HepG2 (cell line): ENCODE data around the gene IP6K3. TPM values are rescaled to one million over a fixed set of nuclear protein-coding genes. Genes with fewer than 3 reads are reported as not detected.

Experiments used
- AKAP8 ChIP-seq: sonication (generic); formaldehyde crosslinking; IDR thresholded peaks from 2 replicates; pipeline ENCODE4 v1.5.1; 2020; ENCODE audit warnings: mild to moderate bottlenecking, missing genetic modification reagents
- BORCS8-MEF2B ChIP-seq: sonication (generic); formaldehyde crosslinking; IDR thresholded peaks from 2 replicates; pipeline ENCODE4 v1.8.0; 2022; ENCODE audit warnings: mild to moderate bottlenecking, missing genetic modification reagents
- HIVEP1 ChIP-seq: sonication (generic); formaldehyde crosslinking; IDR thresholded peaks from 2 replicates; pipeline ENCODE4 v1.4.0; 2020; ENCODE audit warnings: mild to moderate bottlenecking, missing genetic modification reagents
- KAT8 ChIP-seq: IDR thresholded peaks from 2 replicates; pipeline ENCODE4 v1.6.1; 2016; ENCODE audit warnings: missing genetic modification reagents, missing compliant biosample characterization
- KLF15 ChIP-seq: sonication (generic); formaldehyde crosslinking; IDR thresholded peaks from 2 replicates; pipeline ENCODE4 v1.8.1; 2023; ENCODE audit warnings: borderline replicate concordance, mild to moderate bottlenecking, inconsistent platforms, missing genetic modification reagents, mixed read lengths
- MAFK ChIP-seq, 2 experiments: IDR thresholded peaks in 1 of 2; conservative IDR thresholded peaks in 1 of 2; 2 replicates each; pipeline ENCODE4 v1.6.1; 2011; ENCODE audit warnings: improper control_type of control experiment in 2 of 2, low read length in 2 of 2
- MTA1 ChIP-seq: sonication (generic); formaldehyde crosslinking; IDR thresholded peaks from 2 replicates; pipeline ENCODE4 v1.4.0; 2020; ENCODE audit warnings: missing genetic modification reagents, mild to moderate bottlenecking, borderline replicate concordance
- NR2C2 ChIP-seq: sonication (generic); formaldehyde crosslinking; IDR thresholded peaks from 2 replicates; pipeline ENCODE4 v1.4.0; 2020; ENCODE audit warnings: missing genetic modification reagents, mild to moderate bottlenecking, moderate library complexity, borderline replicate concordance
- RFX3 ChIP-seq: IDR thresholded peaks from 2 replicates; pipeline ENCODE4 v1.6.1; 2016; ENCODE audit warnings: missing biosample characterization, missing genetic modification reagents
- SP4 ChIP-seq: sonication (generic); formaldehyde crosslinking; IDR thresholded peaks from 2 replicates; pipeline ENCODE4 v1.8.1; 2023; ENCODE audit warnings: mild to moderate bottlenecking, missing genetic modification reagents
- TOPORS ChIP-seq: sonication (generic); formaldehyde crosslinking; IDR thresholded peaks from 2 replicates; pipeline ENCODE4 v1.8.0; 2023; ENCODE audit warnings: mild to moderate bottlenecking, missing genetic modification reagents
- ZEB1 ChIP-seq: IDR thresholded peaks from 2 replicates; pipeline ENCODE4 v1.6.1; 2012; ENCODE audit warnings: mild to moderate bottlenecking, low read depth, inconsistent platforms; ENCODE audit not compliant: insufficient replicate concordance
- ZNF180 ChIP-seq: sonication (generic); formaldehyde crosslinking; IDR thresholded peaks from 2 replicates; pipeline ENCODE4 v1.4.0; 2020; ENCODE audit warnings: low read depth, missing genetic modification reagents, borderline replicate concordance
- ZNF3 ChIP-seq: IDR thresholded peaks from 2 replicates; pipeline ENCODE4 v1.7.0; 2017; ENCODE audit warnings: inconsistent platforms
- ZNF34 ChIP-seq: sonication (generic); formaldehyde crosslinking; IDR thresholded peaks from 2 replicates; pipeline ENCODE4 v1.4.0; 2020; ENCODE audit warnings: mild to moderate bottlenecking, missing genetic modification reagents, borderline replicate concordance
- ZNF496 ChIP-seq: sonication (generic); formaldehyde crosslinking; IDR thresholded peaks from 2 replicates; pipeline ENCODE4 v1.8.1; 2023; ENCODE audit warnings: mild to moderate bottlenecking, moderate library complexity, missing genetic modification reagents; ENCODE audit not compliant: insufficient replicate concordance
- ZNF550 ChIP-seq: sonication (generic); formaldehyde crosslinking; IDR thresholded peaks from 2 replicates; pipeline ENCODE4 v1.4.0; 2020; ENCODE audit warnings: mild to moderate bottlenecking, missing genetic modification reagents, borderline replicate concordance
- ZNF749 ChIP-seq: sonication (generic); formaldehyde crosslinking; IDR thresholded peaks from 2 replicates; pipeline ENCODE4 v1.8.0; 2022; ENCODE audit warnings: mild to moderate bottlenecking, missing genetic modification reagents, moderate library complexity, borderline replicate concordance
- ZSCAN30 ChIP-seq: sonication (generic); formaldehyde crosslinking; IDR thresholded peaks from 2 replicates; pipeline ENCODE4 v1.5.0; 2020; ENCODE audit warnings: mild to moderate bottlenecking, missing genetic modification reagents
- polyA plus RNA-seq, 8 experiments: library from polyadenylated mRNA; depleted of rRNA in 3 of 8; stranded (reverse) in 7 of 8; unstranded in 1 of 8; fragments of >200 nt; fragmentation: Illumina TruSeq in 4 of 8; extraction: Trizol in 4 of 8; gene quantifications; 2 replicates each; pipeline versions ENCODE4 v1.2.1 to v1.2.3, GENCODE V29; 2011 to 2016; ENCODE audit warnings: low read depth in 4 of 8, missing spikeins in 1 of 8, mixed read lengths in 1 of 8; ENCODE audit not compliant: insufficient read depth in 1 of 8
- total RNA-seq, 5 experiments: library from RNA; depleted of rRNA; stranded (reverse); fragments of >200 nt; fragmentation: Illumina TruSeq; extraction: Trizol; gene quantifications; 2 replicates each; pipeline ENCODE4 v1.2.3, GENCODE V29; 2016; ENCODE audit warnings: low read depth in 1 of 5
- TF ChIP-seq, protein P1 (sequence below): sonication (generic); formaldehyde crosslinking; IDR thresholded peaks from 2 replicates; pipeline ENCODE4 v1.4.0; 2020; ENCODE audit warnings: missing genetic modification reagents, mild to moderate bottlenecking, borderline replicate concordance
- TF ChIP-seq, protein P2 (sequence below): sonication (generic); formaldehyde crosslinking; IDR thresholded peaks from 2 replicates; pipeline ENCODE4 v1.8.1; 2023; ENCODE audit warnings: mild to moderate bottlenecking, inconsistent platforms, moderate library complexity, missing genetic modification reagents, borderline replicate concordance
- TF ChIP-seq, protein P3 (sequence below): sonication (generic); formaldehyde crosslinking; conservative IDR thresholded peaks from 2 replicates; pipeline ENCODE4 v1.4.0; 2020; ENCODE audit warnings: missing genetic modification reagents
- TF ChIP-seq, protein P4 (sequence below): IDR thresholded peaks from 2 replicates; pipeline ENCODE4 v1.6.1; 2016

Gene IP6K3
- total and polyA plus RNA-seq, 2 of the 13 experiments (the other 11 are each of a cell fraction or from before 2014, with no cell fraction given): 0.11 to 0.18 TPM

DNA sequence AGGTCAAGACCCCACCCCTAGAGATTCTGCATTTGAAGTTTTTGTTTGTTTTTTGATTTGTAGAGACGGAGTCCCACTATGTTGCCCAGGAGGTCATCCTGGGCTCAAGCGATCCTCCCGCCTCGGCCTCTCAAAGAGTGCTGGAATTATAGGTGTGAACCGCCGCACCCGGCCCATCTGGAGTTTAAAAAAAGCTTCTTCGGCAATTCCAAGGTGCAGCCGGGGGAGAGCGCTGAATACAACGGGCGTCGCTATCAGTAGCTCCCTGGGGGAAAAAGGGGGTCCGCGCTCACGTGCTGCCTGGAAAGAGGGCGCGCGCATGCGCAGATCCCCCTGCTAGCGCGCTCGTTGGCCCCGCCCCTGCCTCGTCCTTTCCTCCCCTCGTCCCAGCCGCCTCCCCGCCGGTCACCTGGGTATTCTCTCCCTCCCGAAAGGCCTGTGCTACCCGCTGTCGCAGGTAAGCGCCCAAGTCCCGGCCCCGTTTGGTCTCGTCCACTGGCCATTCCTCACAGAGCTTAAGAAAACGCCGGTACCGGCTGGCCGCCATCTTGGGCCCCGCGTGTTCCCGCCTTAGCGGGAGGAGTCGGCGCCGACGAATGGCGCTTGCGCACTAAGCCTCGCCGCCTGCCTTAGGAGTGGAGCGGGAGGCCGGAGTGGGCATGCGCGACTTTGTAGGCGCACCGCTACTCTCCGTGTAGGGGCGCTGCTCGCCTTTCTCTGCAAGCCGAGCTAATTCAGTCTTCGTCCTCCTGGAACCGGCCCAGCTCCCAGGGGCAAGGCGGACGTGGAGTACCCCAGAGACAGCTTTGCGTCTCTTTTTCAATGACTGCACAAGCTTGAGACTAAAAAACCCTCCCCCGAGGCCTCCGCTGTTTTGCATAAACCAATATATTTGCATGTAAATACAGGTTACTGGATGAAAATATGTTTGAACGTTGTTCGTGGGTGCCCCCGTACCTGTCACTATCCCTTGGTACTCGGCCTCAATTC lies 35.3 kb downstream of the IP6K3 start, which contains the start of gene UQCC2 (continued):
- TF ChIP-seq, protein P1, sequence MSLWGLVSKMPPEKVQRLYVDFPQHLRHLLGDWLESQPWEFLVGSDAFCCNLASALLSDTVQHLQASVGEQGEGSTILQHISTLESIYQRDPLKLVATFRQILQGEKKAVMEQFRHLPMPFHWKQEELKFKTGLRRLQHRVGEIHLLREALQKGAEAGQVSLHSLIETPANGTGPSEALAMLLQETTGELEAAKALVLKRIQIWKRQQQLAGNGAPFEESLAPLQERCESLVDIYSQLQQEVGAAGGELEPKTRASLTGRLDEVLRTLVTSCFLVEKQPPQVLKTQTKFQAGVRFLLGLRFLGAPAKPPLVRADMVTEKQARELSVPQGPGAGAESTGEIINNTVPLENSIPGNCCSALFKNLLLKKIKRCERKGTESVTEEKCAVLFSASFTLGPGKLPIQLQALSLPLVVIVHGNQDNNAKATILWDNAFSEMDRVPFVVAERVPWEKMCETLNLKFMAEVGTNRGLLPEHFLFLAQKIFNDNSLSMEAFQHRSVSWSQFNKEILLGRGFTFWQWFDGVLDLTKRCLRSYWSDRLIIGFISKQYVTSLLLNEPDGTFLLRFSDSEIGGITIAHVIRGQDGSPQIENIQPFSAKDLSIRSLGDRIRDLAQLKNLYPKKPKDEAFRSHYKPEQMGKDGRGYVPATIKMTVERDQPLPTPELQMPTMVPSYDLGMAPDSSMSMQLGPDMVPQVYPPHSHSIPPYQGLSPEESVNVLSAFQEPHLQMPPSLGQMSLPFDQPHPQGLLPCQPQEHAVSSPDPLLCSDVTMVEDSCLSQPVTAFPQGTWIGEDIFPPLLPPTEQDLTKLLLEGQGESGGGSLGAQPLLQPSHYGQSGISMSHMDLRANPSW (CRISPR knock-in tag): peak; percentile 86; the same call in 1 of the 2 replicates
- TF ChIP-seq NR2C2 (CRISPR knock-in tag): peak; percentile 65
- peak; percentile 89 for TF ChIP-seq TOPORS (CRISPR knock-in tag)
- TF ChIP-seq AKAP8: no peak
- no peak for TF ChIP-seq ZEB1
- no peak for TF ChIP-seq RFX3 (CRISPR knock-in tag)
- peak; percentile 50; the same call in 1 of the 2 replicates for TF ChIP-seq ZNF180 (CRISPR knock-in tag)
- TF ChIP-seq KLF15 (CRISPR knock-in tag): peak; percentile 84; the same call in 1 of the 2 replicates
- no peak for TF ChIP-seq ZNF550 (CRISPR knock-in tag)
- no peak for TF ChIP-seq MAFK (conservative IDR thresholded peaks at IDR 0.05 in 1 of 2, IDR thresholded peaks at IDR 0.05 in 1 of 2; ENCODE audit: low read length in 2 of 2)
- TF ChIP-seq ZNF3 (CRISPR knock-in tag): no peak; the same call in 1 of the 2 replicates
- TF ChIP-seq, protein P2, sequence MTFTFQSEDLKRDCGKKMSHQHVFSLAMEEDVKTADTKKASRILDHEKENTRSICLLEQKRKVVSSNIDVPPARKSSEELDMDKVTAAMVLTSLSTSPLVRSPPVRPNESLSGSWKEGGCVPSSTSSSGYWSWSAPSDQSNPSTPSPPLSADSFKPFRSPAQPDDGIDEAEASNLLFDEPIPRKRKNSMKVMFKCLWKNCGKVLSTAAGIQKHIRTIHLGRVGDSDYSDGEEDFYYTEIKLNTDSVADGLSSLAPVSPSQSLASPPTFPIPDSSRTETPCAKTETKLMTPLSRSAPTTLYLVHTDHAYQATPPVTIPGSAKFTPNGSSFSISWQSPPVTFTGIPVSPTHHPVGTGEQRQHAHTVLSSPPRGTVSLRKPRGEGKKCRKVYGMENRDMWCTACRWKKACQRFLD (CRISPR knock-in tag): peak; percentile 95
- TF ChIP-seq ZNF749 (CRISPR knock-in tag): peak; percentile 69; the same call in 1 of the 2 replicates
- TF ChIP-seq ZNF496: no peak
- TF ChIP-seq SP4: peak; percentile 82; the same call in 1 of the 2 replicates
- TF ChIP-seq, protein P3, sequence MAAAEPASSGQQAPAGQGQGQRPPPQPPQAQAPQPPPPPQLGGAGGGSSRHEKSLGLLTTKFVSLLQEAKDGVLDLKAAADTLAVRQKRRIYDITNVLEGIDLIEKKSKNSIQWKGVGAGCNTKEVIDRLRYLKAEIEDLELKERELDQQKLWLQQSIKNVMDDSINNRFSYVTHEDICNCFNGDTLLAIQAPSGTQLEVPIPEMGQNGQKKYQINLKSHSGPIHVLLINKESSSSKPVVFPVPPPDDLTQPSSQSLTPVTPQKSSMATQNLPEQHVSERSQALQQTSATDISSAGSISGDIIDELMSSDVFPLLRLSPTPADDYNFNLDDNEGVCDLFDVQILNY (CRISPR knock-in tag): peak; percentile 90
- 0 out of 2 replicates have a peak, but pooled peaks have one; percentile 48 for TF ChIP-seq ZNF34 (CRISPR knock-in tag)
- peak; percentile 98; the same call in 1 of the 2 replicates for TF ChIP-seq ZSCAN30 (CRISPR knock-in tag)
- TF ChIP-seq, protein P4, sequence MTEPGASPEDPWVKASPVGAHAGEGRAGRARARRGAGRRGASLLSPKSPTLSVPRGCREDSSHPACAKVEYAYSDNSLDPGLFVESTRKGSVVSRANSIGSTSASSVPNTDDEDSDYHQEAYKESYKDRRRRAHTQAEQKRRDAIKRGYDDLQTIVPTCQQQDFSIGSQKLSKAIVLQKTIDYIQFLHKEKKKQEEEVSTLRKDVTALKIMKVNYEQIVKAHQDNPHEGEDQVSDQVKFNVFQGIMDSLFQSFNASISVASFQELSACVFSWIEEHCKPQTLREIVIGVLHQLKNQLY (CRISPR knock-in tag): peak; percentile 37
- peak; percentile 98 for TF ChIP-seq BORCS8-MEF2B
- peak; percentile 93 for TF ChIP-seq HIVEP1 (CRISPR knock-in tag)
- no peak for TF ChIP-seq MTA1 (CRISPR knock-in tag)
- TF ChIP-seq KAT8 (CRISPR knock-in tag): peak; percentile 91
